ENCODE results near the gene CYBB. TPM values are rescaled to one million over a fixed set of nuclear protein-coding genes. Genes with fewer than 3 reads are reported as not detected.

The CYBB gene
- total RNA-seq, 6 experiments from 2014 or later: not detected

DNA sequence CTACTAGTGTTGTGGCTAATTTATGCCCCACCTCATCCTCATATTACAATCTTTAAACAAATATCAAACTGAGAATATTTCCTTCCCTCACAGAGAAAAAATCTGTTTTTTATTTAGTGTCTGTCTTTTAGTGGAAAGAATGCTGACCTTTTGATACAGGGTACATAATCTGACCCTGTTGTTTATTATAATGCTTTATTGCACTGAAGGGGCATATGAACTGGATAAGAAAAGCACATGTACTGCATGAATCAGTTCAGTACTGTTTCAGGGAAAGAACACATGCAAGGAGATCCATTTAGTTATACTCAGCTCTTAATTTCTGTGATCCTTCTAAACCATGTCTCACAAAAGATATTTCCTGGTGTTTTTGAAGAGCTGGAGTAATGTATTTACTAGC, 83.0 kb downstream of the CYBB start:
- Mint-ChIP-seq H3K27ac (no peak overlapping the region), H3K4me3 (no peak overlapping the region), H3K4me1 (ENCODE audit: low read depth) (peaks cover 6% of the 10 kb centered on the region; the same call in 1 of the 2 replicates), H3K9me3 (no peaks in the 10 kb centered on the region), H3K27me3 (ENCODE audit: insufficient read depth) (peaks cover 11% of the 10 kb centered on the region), H3K36me3 (ENCODE audit: low read depth) (no peaks in the 10 kb centered on the region)
- no peak for DNase-seq
- TF ChIP-seq, protein P1, sequence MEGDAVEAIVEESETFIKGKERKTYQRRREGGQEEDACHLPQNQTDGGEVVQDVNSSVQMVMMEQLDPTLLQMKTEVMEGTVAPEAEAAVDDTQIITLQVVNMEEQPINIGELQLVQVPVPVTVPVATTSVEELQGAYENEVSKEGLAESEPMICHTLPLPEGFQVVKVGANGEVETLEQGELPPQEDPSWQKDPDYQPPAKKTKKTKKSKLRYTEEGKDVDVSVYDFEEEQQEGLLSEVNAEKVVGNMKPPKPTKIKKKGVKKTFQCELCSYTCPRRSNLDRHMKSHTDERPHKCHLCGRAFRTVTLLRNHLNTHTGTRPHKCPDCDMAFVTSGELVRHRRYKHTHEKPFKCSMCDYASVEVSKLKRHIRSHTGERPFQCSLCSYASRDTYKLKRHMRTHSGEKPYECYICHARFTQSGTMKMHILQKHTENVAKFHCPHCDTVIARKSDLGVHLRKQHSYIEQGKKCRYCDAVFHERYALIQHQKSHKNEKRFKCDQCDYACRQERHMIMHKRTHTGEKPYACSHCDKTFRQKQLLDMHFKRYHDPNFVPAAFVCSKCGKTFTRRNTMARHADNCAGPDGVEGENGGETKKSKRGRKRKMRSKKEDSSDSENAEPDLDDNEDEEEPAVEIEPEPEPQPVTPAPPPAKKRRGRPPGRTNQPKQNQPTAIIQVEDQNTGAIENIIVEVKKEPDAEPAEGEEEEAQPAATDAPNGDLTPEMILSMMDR (IDR thresholded peaks at IDR 0.05): no peak

Other genes starting within 250 kb of the CYBB start
- under 1 TPM in 1 of 6 experiments, not detected in 5; 0.03 TPM for gene LANCL3, start 208.4 kb upstream of the CYBB start, total RNA-seq (2021; fragmentation: NEBNext Ultra II Directional; extraction: Animal tissue kit (Norgen Biotek cat#: 25700))
- gene XK, start 94.3 kb upstream of the CYBB start, total RNA-seq (2021; fragmentation: NEBNext Ultra II Directional; extraction: Animal tissue kit (Norgen Biotek cat#: 25700)): not detected
- gene DYNLT3, start 67.5 kb downstream of the CYBB start, total RNA-seq (2021; fragmentation: NEBNext Ultra II Directional; extraction: Animal tissue kit (Norgen Biotek cat#: 25700)): 10 to 100 TPM; 24.9 to 37.3 (median 35.0) TPM
- gene SYTL5, start 226.5 kb downstream of the CYBB start, total RNA-seq (2021; fragmentation: NEBNext Ultra II Directional; extraction: Animal tissue kit (Norgen Biotek cat#: 25700)): under 1 TPM; 0.10 to 0.21 (median 0.16) TPM

All from HFFc6 (cell line).